Measurements from ENCODE around the gene FAM193A.
"Not testable (repeated sequence)": the region's sequence is repeated elsewhere in the genome, so short reads cannot be mapped to it uniquely, and the experiment has no call there.

FAM193A gene

GRCh38 chr4:2515830-2516550, 20.5 kb upstream of the FAM193A start:
- DNase-seq = no peak

GRCh38 chr4:2516635-2517034, 19.8 kb upstream of the FAM193A start:
- DNase-seq = no peak

GRCh38 chr4:2526559-2526958, 9.9 kb upstream of the FAM193A start:
- DNase-seq = peak; percentile 30

- no peak for DNase-seq
These were observed 1.5 kb upstream of the FAM193A start for GRCh38 chr4:2534904-2535375.

- DNase-seq = peak; percentile 90
These were observed 863 bp upstream of the FAM193A start for GRCh38 chr4:2535376-2536192.

GRCh38 chr4:2537011-2537830, 774 bp downstream of the FAM193A start:
- DNase-seq = peak; percentile 63

- DNase-seq = not testable (repeated sequence)
These were observed 7.2 kb downstream of the FAM193A start for GRCh38 chr4:2543580-2544191.

GRCh38 chr4:2545321-2546013, 9.0 kb downstream of the FAM193A start:
- no peak for DNase-seq

GRCh38 chr4:2546286-2546823, 9.9 kb downstream of the FAM193A start:
- no peak for DNase-seq

GRCh38 chr4:2546961-2547691, 10.7 kb downstream of the FAM193A start:
- DNase-seq = not testable (repeated sequence)

- DNase-seq = no peak
These were observed 14.7 kb downstream of the FAM193A start for GRCh38 chr4:2551118-2551517.

GRCh38 chr4:2552806-2553205, 16.4 kb downstream of the FAM193A start:
- no peak for DNase-seq

- no peak for DNase-seq
These were observed 21.9 kb downstream of the FAM193A start for GRCh38 chr4:2558301-2558700.

- DNase-seq = no peak
These were observed 23.7 kb downstream of the FAM193A start for GRCh38 chr4:2560167-2560566.

GRCh38 chr4:2565533-2565932, 29.1 kb downstream of the FAM193A start:
- no peak for DNase-seq

GRCh38 chr4:2570036-2570435, 33.6 kb downstream of the FAM193A start:
- DNase-seq = no peak

GRCh38 chr4:2570551-2571222, 34.2 kb downstream of the FAM193A start:
- DNase-seq = peak; percentile 67

- DNase-seq = no peak
These were observed 35.6 kb downstream of the FAM193A start for GRCh38 chr4:2572076-2572475.

GRCh38 chr4:2572866-2573265, 36.4 kb downstream of the FAM193A start:
- no peak for DNase-seq

- peak; percentile 25 for DNase-seq
These were observed 37.6 kb downstream of the FAM193A start for GRCh38 chr4:2574009-2574408.

Measured in hematopoietic multipotent progenitor cell treated with erythropoietin and hydrocortisone succinate and interleukin-3 and kit ligand, for 4 days (in vitro differentiated cells).